ENCODE measurements around the gene SMCP.

The SMCP gene

GRCh38 chr1:152933196-152933595 is 55.1 kb downstream of the SMCP start:
- DNase-seq (no peak), ATAC-seq (replicated peaks) (no peak)
- H3K4me1 Mint-ChIP-seq (ENCODE audit: low read depth in 2 of 2) = no peaks in the 10 kb centered on the region
- no peak overlapping the region for H3K4me3 Mint-ChIP-seq
- H3K27ac Mint-ChIP-seq = no peak overlapping the region
- peaks cover 0 to 31% of the 10 kb centered on the region in 2 donors for H3K27me3 Mint-ChIP-seq
- H3K9me3 Mint-ChIP-seq = peaks cover 0 to 1% of the 10 kb centered on the region in 2 donors
- no peaks in the 10 kb centered on the region for H3K36me3 Mint-ChIP-seq (ENCODE audit: insufficient read depth)
